ENCODE measurements around the gene ABCA9.
"Not testable (repeated sequence)": the region's sequence is repeated elsewhere in the genome, so short reads cannot be mapped to it uniquely, and the experiment has no call there.

The ABCA9 gene

DNA sequence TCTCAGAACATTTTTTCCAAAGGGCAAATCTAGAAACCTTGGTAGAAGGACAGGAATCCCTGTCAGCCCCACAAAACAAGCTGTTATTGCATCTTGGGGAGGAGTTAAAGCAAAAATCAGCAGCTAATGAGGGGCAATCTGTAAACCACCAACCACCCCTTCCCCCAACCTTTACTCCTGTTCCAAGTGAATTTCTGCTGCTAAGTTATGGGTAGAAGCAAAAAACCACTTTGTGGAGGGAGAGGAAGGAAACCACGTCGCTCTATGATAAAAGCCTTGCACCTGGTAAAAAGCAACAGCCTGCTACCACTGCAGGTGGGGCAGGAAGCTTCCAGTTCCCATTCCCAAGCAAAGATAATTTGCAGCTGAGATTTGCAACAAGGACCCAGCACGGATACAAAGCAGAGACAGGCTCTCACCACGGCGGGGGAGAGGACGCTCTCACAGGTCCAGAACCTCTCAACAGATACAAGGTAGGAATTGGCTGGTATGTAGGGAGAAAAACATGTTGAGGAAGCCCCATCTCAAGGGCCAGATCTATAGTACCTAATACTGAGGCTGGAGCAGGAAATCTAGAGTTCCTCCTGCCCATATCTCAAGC, 116.2 kb downstream of the ABCA9 start:
- DNase-seq (ENCODE audit: low read depth) = no peak
- no peak overlapping the region for H3K4me3 ChIP-seq (ENCODE audit: low read length)
- TF ChIP-seq, protein P1, sequence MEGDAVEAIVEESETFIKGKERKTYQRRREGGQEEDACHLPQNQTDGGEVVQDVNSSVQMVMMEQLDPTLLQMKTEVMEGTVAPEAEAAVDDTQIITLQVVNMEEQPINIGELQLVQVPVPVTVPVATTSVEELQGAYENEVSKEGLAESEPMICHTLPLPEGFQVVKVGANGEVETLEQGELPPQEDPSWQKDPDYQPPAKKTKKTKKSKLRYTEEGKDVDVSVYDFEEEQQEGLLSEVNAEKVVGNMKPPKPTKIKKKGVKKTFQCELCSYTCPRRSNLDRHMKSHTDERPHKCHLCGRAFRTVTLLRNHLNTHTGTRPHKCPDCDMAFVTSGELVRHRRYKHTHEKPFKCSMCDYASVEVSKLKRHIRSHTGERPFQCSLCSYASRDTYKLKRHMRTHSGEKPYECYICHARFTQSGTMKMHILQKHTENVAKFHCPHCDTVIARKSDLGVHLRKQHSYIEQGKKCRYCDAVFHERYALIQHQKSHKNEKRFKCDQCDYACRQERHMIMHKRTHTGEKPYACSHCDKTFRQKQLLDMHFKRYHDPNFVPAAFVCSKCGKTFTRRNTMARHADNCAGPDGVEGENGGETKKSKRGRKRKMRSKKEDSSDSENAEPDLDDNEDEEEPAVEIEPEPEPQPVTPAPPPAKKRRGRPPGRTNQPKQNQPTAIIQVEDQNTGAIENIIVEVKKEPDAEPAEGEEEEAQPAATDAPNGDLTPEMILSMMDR (conservative IDR thresholded peaks at IDR 0.05; ENCODE audit: low read length) = no peak

DNA sequence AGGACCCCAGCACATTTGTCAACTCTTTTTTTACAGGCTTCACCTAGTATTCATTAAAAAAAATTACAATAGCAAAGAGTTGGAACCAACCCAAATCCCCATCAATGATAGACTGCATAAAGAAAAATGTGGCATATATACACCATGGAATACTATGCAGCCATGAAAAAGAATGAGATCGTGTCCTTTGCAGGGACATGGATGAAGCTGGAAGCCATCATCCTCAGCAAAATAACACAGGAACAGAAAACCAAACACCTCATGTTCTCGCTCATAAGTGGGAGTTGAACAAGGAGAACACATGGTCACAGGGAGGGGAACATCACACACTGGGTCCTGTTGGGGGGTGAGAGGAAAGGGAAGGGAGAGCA, 116.9 kb downstream of the ABCA9 start:
- DNase-seq (ENCODE audit: low read depth); H3K4me3 ChIP-seq (ENCODE audit: low read length): not testable (repeated sequence)

DNA sequence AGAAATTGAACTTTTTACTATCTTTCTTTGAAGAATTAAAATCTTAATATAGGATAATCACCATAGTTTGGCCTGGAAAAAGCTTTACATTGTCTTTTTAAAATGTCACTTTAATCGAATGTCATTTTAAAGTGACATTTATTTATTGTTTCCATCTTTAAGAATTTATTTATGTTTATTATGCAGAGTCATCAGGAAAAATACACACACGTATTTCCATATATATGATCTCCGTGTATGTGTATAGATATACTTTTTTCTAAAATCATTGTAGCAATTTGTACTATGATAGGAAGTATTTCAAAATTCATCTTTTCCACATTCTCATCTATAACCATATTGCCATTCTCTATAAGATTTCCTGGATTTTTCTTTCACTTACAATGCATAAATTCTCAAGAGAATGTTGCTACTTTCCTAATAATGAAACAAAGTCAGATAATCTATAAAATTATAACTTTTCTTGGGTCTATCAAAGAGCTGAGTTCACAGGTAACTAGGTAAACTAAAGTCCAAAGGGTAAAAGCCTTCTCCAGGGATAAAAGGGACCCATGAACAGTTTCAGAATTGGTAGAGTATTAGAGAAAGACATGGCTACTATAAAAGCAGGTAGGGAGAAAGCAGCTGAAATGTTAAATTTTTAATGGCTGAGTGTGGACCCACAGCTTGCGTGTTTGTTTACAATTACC, 117.5 kb downstream of the ABCA9 start:
- H3K4me3 ChIP-seq (ENCODE audit: low read length) = no peak overlapping the region
- TF ChIP-seq, protein P1 (conservative IDR thresholded peaks at IDR 0.05; ENCODE audit: low read length) = no peak

DNA sequence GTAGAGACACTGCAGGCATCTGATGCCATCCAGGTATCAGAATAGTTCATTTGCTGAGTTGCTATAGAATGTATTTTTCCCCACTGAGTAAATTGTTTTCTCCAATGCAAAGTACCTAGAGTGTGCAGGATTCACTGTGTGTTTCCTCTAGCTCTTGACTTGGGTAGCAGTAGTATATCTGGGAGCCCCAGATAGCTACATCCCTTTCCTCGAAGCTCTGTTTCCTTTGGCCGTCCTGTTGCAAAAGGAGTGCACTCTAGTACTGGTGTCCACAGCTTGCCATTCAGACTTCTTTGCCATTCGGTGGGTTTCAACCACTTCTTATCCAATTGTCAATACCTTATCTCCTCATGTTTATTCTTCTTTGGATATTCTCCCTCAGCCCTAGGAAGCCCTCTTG, 118.3 kb downstream of the ABCA9 start:
- DNase-seq (ENCODE audit: low read depth) = no peak
- no peak overlapping the region for H3K4me3 ChIP-seq (ENCODE audit: low read length)
- TF ChIP-seq, protein P1 (conservative IDR thresholded peaks at IDR 0.05; ENCODE audit: low read length) = no peak

More for the DNA sequence above, 117.5 kb downstream of the ABCA9 start:
- DNase-seq (ENCODE audit: low read depth) = no peak

DNA sequence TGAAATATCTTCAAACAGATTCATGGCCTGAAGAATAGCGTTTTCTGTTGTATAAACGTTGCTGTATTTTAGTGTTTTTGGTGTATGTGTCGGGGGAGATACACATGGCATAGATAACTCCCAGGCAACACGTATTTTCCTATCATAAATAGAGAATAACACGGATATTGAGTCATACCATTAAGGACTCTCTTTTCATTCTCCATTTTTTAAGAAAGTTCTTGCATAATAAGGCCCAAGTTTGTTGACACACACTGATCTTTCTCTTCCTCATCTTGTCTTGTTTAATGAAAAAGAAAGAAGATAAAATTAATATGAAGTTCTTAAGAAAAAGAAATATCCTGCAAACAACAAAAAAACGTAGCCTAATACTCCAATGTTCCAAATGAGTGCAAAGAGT, 119.0 kb downstream of the ABCA9 start:
- no peak overlapping the region for H3K4me3 ChIP-seq (ENCODE audit: low read length)
- TF ChIP-seq, protein P1 (conservative IDR thresholded peaks at IDR 0.05; ENCODE audit: low read length) = no peak
- no peak for DNase-seq (ENCODE audit: low read depth)

DNA sequence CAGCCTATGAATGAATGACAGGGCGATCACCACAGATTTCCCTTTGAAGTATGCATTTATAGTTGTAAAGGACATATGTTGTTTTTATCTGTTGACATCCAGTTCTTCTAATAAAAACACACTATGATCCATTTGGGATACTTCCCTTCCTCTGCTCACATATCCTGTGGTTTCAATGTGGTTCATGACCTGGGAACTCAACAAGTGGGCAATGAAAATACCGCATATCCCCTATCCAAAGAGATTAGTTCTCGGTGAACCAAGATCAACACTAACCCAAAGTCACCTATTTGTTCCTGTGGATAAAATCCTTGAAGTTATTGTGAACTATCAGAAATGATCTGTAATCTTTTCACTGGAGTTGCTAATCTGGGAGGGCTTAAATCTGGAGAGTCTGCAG, 121.5 kb downstream of the ABCA9 start:
- no peak for DNase-seq (ENCODE audit: low read depth)
- H3K4me3 ChIP-seq (ENCODE audit: low read length) = no peak overlapping the region
- TF ChIP-seq, protein P1 (conservative IDR thresholded peaks at IDR 0.05; ENCODE audit: low read length) = no peak

DNA sequence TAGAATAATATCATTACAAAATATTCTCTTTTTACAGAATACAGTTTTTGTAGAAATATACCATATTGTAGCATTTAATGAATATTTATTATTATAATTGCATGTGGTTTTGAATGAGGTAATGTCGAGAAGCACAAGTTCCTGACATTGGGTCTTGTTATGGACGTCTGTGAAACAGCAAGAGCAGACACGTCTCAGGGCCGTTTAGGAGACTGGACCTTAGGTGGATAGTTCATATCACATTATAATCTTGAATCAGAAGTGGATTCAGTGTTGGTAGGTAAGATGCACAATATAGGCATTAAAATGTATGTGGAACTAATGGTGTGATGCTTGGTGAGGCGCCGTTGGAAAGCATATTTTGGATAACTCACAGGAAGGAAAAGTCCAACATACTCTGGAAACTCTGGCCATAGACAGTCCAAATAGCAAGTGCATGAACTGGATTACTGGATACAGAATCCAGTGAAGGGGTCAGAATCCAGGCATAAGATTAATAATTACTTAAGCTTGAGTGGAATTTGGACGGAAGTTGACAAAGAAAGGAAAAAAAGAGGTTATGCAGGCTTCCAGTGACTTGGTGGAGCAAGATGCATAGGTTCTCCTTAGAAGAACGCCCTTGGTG, 122.7 kb downstream of the ABCA9 start:
- no peak overlapping the region for H3K4me3 ChIP-seq (ENCODE audit: low read length)
- no peak for DNase-seq (ENCODE audit: low read depth)
- TF ChIP-seq, protein P1 (conservative IDR thresholded peaks at IDR 0.05; ENCODE audit: low read length) = no peak

Data from AG10803 (cell line).